Measurements from ENCODE around the gene MRPL3.

DNA sequence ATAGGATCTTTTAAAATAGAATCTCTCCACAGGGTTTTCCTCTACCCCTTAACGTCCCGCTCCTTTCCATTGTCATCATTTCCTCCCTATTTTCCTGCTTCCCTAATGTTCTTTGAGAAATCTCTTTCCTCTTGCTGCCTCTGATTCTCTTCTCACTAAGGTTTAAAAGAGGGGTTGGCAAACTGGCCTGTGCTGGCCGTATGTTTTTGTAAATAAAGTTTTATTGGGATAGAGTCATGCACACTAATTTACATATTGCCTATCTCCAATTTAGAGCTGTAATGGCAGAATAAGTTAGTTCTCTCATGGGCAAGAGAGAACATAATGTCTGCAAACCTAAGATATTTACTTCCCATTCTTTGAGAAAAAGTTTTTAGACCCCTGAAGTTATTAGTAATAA lies 25.0 kb downstream of the MRPL3 start:
- no peak for TF ChIP-seq ZNF274 (IDR thresholded peaks at IDR 0.05; ENCODE audit: low read depth, low read length)
- TF ChIP-seq YY1 (IDR thresholded peaks at IDR 0.05; ENCODE audit: insufficient read depth, insufficient read length) = no peak
- no peak for TF ChIP-seq SUZ12 (IDR thresholded peaks at IDR 0.05; ENCODE audit: extremely low read depth, insufficient read depth, insufficient read length)

All from NT2/D1 (cell line).